Body of pancreas (tissue), 4 donors: Measurements from ENCODE around the gene GTPBP3.

Experiments
- CTCF ChIP-seq, 7 experiments: fragments of 450-650 bp in 4 of 7; fragments of 200-600 bp in 3 of 7; sonication (generic) in 3 of 7; IDR thresholded peaks; one replicate each; pipeline ENCODE4 v1.5.1; 2016 to 2019; ENCODE audit warnings: antibody characterized with exemption in 7 of 7
- POLR2A ChIP-seq, 3 donors: fragments of 450-650 bp; IDR thresholded peaks; one replicate each; pipeline ENCODE4 v1.6.1; 2016; ENCODE audit warnings: antibody characterized with exemption in 3 of 3, mild to moderate bottlenecking in 2 of 3

DNA sequence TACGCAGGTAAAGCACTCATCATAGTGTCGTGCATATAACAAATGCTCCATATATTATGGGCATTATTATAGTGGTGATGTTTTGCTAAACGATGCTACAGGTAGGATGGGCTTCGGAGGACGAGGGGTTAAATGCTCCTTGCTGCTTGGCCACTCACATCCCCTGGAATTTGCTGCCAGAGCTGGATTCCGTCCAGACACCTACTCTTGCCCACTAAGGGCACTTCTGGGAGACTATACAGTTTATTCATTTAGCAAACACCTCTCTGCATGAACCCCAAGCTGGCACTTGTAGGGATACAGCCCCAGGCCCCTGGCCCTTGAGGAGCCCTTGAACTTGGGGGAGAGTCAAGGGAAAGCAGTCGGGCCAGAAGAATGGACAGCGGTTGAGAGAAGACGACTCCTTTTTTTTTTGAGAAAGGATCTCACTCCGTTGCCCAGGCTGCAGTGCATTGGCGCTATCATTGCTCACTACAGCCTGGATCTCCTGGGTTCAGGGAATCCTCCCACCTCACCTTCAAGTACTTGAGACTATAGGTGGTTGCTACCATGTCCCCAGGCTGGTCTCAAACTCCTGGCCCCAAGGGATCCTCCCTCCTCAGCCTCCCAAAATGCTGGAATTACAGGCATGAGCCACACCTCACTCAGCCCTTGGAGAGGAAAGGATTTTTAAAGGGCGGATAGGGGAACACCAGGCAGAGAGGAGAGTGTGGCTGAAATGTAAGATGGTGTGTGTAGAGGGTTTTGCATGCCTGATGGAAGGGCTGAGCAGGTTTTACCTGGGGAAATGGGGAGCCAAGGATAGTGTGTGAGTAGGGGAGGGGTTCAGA, 32.8 kb upstream of the GTPBP3 start:
- TF ChIP-seq POLR2A (IDR thresholded peaks at IDR 0.05) (no peak), CTCF (IDR thresholded peaks at IDR 0.05) (no peak)
